Activated T-cell treated with anti-CD3 and anti-CD28 coated beads, Interleukin-2, amount 50 U/mL, for 1 hour (primary cell): Measurements from ENCODE around the gene GNAL.
A peak's percentile ranks its signal among the peaks of the same experiment; 100 is the strongest.

Source experiments
- DNase-seq: peaks from one replicate; pipeline ENCODE4 v3.0.0-alpha.2; 2020

Gene GNAL

GRCh38 chr18:11729556-11729955, 40.5 kb downstream of the GNAL start:
- DNase-seq, result no peak

- DNase-seq, result peak; percentile 75
Measured at GRCh38 chr18:11733031-11733430, 44.0 kb downstream of the GNAL start.

- DNase-seq, result no peak
Measured at GRCh38 chr18:11736656-11737055, 47.6 kb downstream of the GNAL start.

GRCh38 chr18:11739893-11740292, 50.8 kb downstream of the GNAL start:
- DNase-seq, result no peak

GRCh38 chr18:11740461-11740860, 51.4 kb downstream of the GNAL start:
- no peak for DNase-seq

GRCh38 chr18:11741505-11742145, 52.6 kb downstream of the GNAL start:
- DNase-seq, result no peak

- no peak for DNase-seq
Measured at GRCh38 chr18:11745521-11745920, 56.5 kb downstream of the GNAL start.

GRCh38 chr18:11747286-11747685, 58.2 kb downstream of the GNAL start:
- no peak for DNase-seq

- DNase-seq, result no peak
Measured at GRCh38 chr18:11747731-11748130, 58.7 kb downstream of the GNAL start.

- DNase-seq, result no peak
Measured at GRCh38 chr18:11749305-11749704, 60.2 kb downstream of the GNAL start.

- DNase-seq, result no peak
Measured at GRCh38 chr18:11750171-11750570, 61.1 kb downstream of the GNAL start.

- DNase-seq, result no peak
Measured at GRCh38 chr18:11750581-11751310, 61.7 kb downstream of the GNAL start.

- no peak for DNase-seq
Measured at GRCh38 chr18:11751341-11752115, 62.5 kb downstream of the GNAL start.

GRCh38 chr18:11752116-11752911, 63.2 kb downstream of the GNAL start:
- no peak for DNase-seq

- DNase-seq, result no peak
Measured at GRCh38 chr18:11754979-11755378, 65.9 kb downstream of the GNAL start.

- no peak for DNase-seq
Measured at GRCh38 chr18:11757084-11757590, 68.1 kb downstream of the GNAL start.

GRCh38 chr18:11759456-11759855, 70.4 kb downstream of the GNAL start:
- DNase-seq, result no peak

- no peak for DNase-seq
Measured at GRCh38 chr18:11760498-11761167, 71.6 kb downstream of the GNAL start.

- no peak for DNase-seq
Measured at GRCh38 chr18:11761553-11761952, 72.5 kb downstream of the GNAL start.

- no peak for DNase-seq
Measured at GRCh38 chr18:11762429-11762828, 73.4 kb downstream of the GNAL start.

- no peak for DNase-seq
Measured at GRCh38 chr18:11767329-11767728, 78.3 kb downstream of the GNAL start.

- DNase-seq, result no peak
Measured at GRCh38 chr18:11767935-11768334, 78.9 kb downstream of the GNAL start.
